Esophagus squamous epithelium (tissue), 4 donors: ENCODE data around the gene TOX3.

ENCODE experiments used
- POLR2A ChIP-seq, 4 donors: fragments of 450-650 bp; IDR thresholded peaks; one replicate each; pipeline ENCODE4 v1.6.1; 2017; ENCODE audit warnings: antibody characterized with exemption in 4 of 4, mild to moderate bottlenecking in 4 of 4, moderate library complexity in 3 of 4
- TF ChIP-seq, protein P1 (sequence below), 6 experiments: fragments of 450-650 bp in 4 of 6; fragments of 200-600 bp in 2 of 6; sonication (generic) in 2 of 6; IDR thresholded peaks; one replicate each; pipeline ENCODE4 v1.5.1; 2016 to 2019; ENCODE audit warnings: antibody characterized with exemption in 6 of 6, mild to moderate bottlenecking in 4 of 6, moderate library complexity in 4 of 6

DNA sequence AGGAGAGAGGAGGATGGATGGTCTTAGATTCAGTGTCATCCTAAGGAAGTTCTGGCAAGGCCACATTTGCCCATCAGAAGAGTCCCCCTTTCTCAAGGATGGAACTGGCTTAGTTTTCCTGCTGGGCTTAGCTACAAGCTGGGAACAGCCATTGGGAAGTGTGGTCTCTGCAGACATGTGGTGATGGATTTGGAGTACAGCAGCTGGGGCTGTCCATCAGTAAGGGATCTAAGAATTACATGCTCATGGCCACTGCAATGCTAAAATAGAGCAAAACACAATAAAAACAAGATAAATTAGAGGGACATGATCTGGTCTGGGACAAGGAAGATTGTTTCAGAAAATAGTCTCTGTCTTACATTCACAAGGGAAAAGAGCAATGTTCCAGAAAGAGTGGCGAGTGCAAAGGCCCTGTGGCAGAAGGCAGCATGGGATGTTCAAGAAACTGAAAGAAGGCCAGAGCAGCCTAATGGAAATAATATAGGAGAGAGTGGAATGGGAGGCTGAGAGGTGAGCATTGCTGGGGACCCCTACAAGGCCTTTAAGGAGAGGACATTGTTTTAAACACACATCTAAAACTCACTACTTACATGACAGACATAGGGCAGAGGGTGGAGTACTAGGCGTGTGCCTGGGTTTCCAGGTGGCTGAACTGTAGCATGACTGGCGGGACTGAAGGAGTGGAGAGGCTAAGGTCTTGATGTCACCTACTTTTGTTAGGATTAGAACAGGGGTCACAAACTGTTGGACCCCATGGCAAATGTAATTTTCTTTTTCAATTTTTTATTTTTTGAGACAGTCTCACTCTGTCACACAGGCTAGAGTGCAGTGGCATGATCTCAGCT, 17.0 kb upstream of the TOX3 start:
- TF ChIP-seq, protein P1, sequence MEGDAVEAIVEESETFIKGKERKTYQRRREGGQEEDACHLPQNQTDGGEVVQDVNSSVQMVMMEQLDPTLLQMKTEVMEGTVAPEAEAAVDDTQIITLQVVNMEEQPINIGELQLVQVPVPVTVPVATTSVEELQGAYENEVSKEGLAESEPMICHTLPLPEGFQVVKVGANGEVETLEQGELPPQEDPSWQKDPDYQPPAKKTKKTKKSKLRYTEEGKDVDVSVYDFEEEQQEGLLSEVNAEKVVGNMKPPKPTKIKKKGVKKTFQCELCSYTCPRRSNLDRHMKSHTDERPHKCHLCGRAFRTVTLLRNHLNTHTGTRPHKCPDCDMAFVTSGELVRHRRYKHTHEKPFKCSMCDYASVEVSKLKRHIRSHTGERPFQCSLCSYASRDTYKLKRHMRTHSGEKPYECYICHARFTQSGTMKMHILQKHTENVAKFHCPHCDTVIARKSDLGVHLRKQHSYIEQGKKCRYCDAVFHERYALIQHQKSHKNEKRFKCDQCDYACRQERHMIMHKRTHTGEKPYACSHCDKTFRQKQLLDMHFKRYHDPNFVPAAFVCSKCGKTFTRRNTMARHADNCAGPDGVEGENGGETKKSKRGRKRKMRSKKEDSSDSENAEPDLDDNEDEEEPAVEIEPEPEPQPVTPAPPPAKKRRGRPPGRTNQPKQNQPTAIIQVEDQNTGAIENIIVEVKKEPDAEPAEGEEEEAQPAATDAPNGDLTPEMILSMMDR (IDR thresholded peaks at IDR 0.05) = no peak
- no peak for TF ChIP-seq POLR2A (IDR thresholded peaks at IDR 0.05)
